Activated CD4-positive, alpha-beta T cell treated with anti-CD3 and anti-CD28 coated beads, Interleukin-2, amount 50 U/mL, for 16 hours (primary cell): ENCODE measurements around the gene TKFC.

Source experiments
- DNase-seq: peaks from one replicate; pipeline ENCODE4 v3.0.0-alpha.2; 2020

TKFC gene

GRCh38 chr11:61345954-61346843 lies 13.2 kb downstream of the TKFC start:
- no peak for DNase-seq

- no peak for DNase-seq
These were observed 15.0 kb downstream of the TKFC start for GRCh38 chr11:61347916-61348461.

- DNase-seq: no peak
These were observed 16.2 kb downstream of the TKFC start for GRCh38 chr11:61349189-61349751.

- no peak for DNase-seq
These were observed 16.9 kb downstream of the TKFC start for GRCh38 chr11:61349916-61350315.

- DNase-seq: no peak
These were observed 17.3 kb downstream of the TKFC start for GRCh38 chr11:61350336-61350735.

- DNase-seq: no peak
These were observed 17.8 kb downstream of the TKFC start for GRCh38 chr11:61350803-61351202.

- no peak for DNase-seq
These were observed 19.0 kb downstream of the TKFC start for GRCh38 chr11:61352038-61352437.

GRCh38 chr11:61353131-61354067 lies 20.4 kb downstream of the TKFC start:
- no peak for DNase-seq

- DNase-seq: no peak
These were observed 21.2 kb downstream of the TKFC start for GRCh38 chr11:61354208-61354607.

GRCh38 chr11:61356706-61357105 lies 23.7 kb downstream of the TKFC start:
- no peak for DNase-seq

GRCh38 chr11:61357233-61357893 lies 24.3 kb downstream of the TKFC start:
- DNase-seq: no peak

GRCh38 chr11:61357894-61358239 lies 24.8 kb downstream of the TKFC start:
- DNase-seq: no peak

- DNase-seq: no peak
These were observed 25.5 kb downstream of the TKFC start for GRCh38 chr11:61358566-61358965.

GRCh38 chr11:61359516-61359915 lies 26.5 kb downstream of the TKFC start:
- DNase-seq: no peak

- no peak for DNase-seq
These were observed 28.3 kb downstream of the TKFC start for GRCh38 chr11:61361237-61361740.

- DNase-seq: peak; percentile 95
These were observed 28.9 kb downstream of the TKFC start, which contains the start of the genes CYB561A3 and TMEM138 for GRCh38 chr11:61361741-61362541. CYB561A3 (minus strand) TSS chr11:61361882; CDS start chr11:61356713, 5,169 bp downstream. TMEM138 (plus strand) TSS chr11:61362374; CDS start chr11:61364391, 2,017 bp downstream.

- DNase-seq: peak; percentile 39
These were observed 29.5 kb downstream of the TKFC start for GRCh38 chr11:61362542-61362875.

GRCh38 chr11:61364012-61364675 lies 31.1 kb downstream of the TKFC start:
- no peak for DNase-seq

GRCh38 chr11:61367406-61367805 lies 34.4 kb downstream of the TKFC start:
- no peak for DNase-seq

GRCh38 chr11:61368646-61369045 lies 35.6 kb downstream of the TKFC start:
- DNase-seq: no peak
